Esophagus muscularis mucosa (tissue), 4 donors: ENCODE data around the gene VASH2.

ENCODE experiments used
- CTCF ChIP-seq, 3 experiments: fragments of 200-600 bp in 2 of 3; fragments of 450-650 bp in 1 of 3; sonication (generic) in 2 of 3; IDR thresholded peaks; one replicate each; pipeline ENCODE4 v1.5.1; 2017 to 2019; ENCODE audit warnings: antibody characterized with exemption in 3 of 3, mild to moderate bottlenecking in 2 of 3, moderate library complexity in 1 of 3
- EP300 ChIP-seq: sonication (generic); formaldehyde crosslinking; IDR thresholded peaks from one replicate; pipeline ENCODE4 v1.6.1; 2017; ENCODE audit warnings: antibody characterized with exemption
- POLR2A ChIP-seq: fragments of 450-650 bp; IDR thresholded peaks from one replicate; pipeline ENCODE4 v1.6.1; 2017; ENCODE audit warnings: antibody characterized with exemption, moderate library complexity, mild to moderate bottlenecking, low read depth
- POLR2AphosphoS5 ChIP-seq, 2 donors: sonication (generic); formaldehyde crosslinking; IDR thresholded peaks; one replicate each; pipeline ENCODE4 v1.6.1; 2017; ENCODE audit warnings: antibody characterized with exemption in 2 of 2

- TF ChIP-seq CTCF (IDR thresholded peaks at IDR 0.05) (no peak), POLR2A (no peak), POLR2AphosphoS5 (IDR thresholded peaks at IDR 0.05) (no peak), EP300 (no peak)
Measured at GRCh38 chr1:212944229-212944901, 6.0 kb upstream of the VASH2 start.
